IPS-18c (cell line): Measurements from ENCODE around the gene LINS1.

ENCODE experiments used
- H3K4me3 ChIP-seq: 2 replicates; pipeline ENCODE4 v1.7.0; 2013; ENCODE audit warnings: low read depth, mild to moderate bottlenecking, low read length, moderate library complexity; ENCODE audit not compliant: insufficient read depth
- H3K9me3 ChIP-seq: one replicate; pipeline ENCODE4 v1.6.1; 2013; ENCODE audit warnings: mild to moderate bottlenecking, low read length, moderate library complexity; ENCODE audit not compliant: control insufficient read depth, insufficient read depth

LINS1 gene

DNA sequence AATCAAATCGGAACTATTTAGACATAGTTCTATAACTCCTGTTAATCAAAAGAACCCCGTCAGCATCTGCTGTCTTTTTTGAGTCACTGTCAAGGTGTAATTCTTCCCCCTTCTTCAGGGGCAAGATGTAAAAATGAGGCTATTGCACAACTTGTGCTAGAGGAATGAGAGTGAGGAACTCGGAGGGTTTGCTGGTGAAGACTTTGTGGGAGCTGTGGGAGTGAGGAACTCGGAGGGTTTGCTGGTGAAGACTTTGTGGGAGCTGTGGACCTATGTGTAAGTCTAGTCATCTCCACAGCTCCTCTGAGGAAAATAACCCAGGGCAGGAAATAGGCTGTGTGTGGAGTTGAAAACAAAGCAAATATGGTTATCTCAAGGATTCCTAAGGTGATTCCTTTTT is 70.8 kb downstream of the LINS1 start:
- Histone ChIP-seq H3K4me3 (no peak overlapping the region), H3K9me3 (no peaks in the 10 kb centered on the region)

- Histone ChIP-seq H3K4me3 (no peak overlapping the region), H3K9me3 (no peaks in the 10 kb centered on the region)
These were observed 72.4 kb downstream of the LINS1 start for GRCh38 chr15:100529556-100529955.

DNA sequence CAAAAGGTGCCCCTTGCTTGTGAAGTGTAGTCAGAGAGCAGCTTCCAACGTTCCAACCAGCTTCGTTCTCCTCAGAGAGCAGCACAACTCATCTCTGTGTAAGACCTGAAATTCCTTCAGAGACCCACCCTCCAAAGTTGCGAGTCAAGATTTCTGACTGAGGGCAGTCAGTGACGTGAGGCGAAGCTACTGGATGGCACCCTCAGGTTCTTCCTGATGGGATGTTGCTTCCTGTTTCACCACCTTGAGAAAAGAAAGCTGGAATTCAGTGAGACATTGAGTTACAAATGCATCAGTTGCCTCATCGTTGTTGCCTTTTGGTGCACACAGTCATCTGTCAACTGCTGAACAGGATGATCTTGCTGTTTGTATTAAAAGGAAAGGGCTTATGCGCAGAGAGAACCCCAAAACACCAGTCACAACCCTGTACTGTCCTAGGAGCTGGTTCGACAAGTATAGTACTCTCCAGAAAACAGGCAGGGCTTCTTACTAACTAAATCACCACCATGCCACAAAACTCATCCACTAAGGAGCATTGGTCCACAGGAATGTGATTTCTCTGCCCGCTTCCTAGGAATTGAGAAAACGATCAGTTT is 73.1 kb downstream of the LINS1 start, which contains the start of gene CERS3:
Gene CERS3, minus strand, starts transcription at position 118 of the 596 bp plus-strand sequence. CDS start 27,101 bp downstream, outside the sequence.
- Histone ChIP-seq H3K9me3 (no peaks in the 10 kb centered on the region), H3K4me3 (no peak within 1 kb of the TSS)

DNA sequence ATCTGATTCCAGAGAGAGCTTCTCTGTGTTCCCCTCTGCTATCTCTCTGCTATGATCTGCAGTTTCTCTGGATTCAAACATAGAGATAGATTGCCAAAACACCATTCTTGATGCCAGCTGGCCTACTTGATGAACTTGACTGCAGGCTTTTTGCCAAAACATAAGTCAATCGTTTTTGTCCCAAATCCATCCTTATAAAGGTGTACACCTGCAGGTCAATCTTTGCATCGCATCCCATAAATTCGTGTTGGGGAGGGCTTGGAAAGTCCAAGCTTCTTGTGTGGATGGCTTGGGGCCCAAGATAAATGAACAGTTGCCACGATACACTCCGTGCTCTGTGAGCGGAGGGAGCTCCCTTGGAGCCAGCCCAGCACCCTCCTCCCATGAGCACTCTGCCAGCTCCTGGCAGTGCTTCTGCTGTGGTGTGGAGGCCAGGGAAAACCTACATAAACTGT is 75.9 kb downstream of the LINS1 start:
- Histone ChIP-seq H3K9me3 (no peaks in the 10 kb centered on the region), H3K4me3 (no peak overlapping the region)

GRCh38 chr15:100525436-100525835 is 76.5 kb downstream of the LINS1 start:
- Histone ChIP-seq H3K4me3 (no peak overlapping the region), H3K9me3 (no peaks in the 10 kb centered on the region)

- no peak overlapping the region for H3K4me3 ChIP-seq
- H3K9me3 ChIP-seq = peaks cover 2% of the 10 kb centered on the region
These were observed 77.7 kb downstream of the LINS1 start for GRCh38 chr15:100524326-100524725.

GRCh38 chr15:100521907-100522306 is 80.1 kb downstream of the LINS1 start:
- no peak overlapping the region for H3K4me3 ChIP-seq
- H3K9me3 ChIP-seq = peaks cover 2% of the 10 kb centered on the region

DNA sequence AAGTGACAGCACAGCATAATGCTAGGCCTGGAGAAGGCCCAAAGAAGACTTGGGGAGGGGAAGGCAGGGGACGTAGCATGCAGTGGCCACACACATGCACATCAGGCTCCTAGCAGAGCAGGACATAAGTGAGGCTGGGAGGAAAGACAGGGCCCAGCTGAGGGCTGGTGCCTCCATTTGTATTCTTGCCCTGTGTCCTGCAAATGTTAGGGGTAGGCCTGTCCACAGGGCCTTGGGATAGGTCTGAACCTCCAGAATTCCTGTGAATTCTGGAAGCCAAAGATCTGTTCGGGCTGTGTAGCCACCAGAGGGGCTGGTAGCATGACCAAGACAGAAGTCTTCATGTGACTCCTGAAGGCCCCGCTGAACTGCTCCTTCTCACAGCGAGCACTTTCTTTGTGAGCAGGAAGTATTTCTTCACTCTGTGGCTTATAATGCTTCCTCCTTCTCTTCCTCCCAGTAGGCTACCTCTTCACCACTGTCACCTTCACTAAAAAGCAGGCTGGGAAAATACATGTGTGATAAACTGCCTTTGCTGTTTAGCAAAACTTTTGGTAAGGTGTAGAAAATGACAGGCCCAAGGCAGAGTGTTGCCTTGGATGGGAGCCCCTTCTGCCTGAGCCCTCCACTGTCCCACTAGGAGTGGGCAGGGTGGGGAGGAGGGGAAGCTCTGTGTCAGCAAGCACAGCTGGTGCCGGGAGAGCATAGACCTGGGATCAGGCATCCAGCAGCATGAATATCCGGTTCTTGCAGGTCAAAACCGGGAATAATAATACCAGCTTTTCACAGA is 81.7 kb downstream of the LINS1 start:
- H3K4me3 ChIP-seq = no peak overlapping the region
- H3K9me3 ChIP-seq = peaks cover 2% of the 10 kb centered on the region

DNA sequence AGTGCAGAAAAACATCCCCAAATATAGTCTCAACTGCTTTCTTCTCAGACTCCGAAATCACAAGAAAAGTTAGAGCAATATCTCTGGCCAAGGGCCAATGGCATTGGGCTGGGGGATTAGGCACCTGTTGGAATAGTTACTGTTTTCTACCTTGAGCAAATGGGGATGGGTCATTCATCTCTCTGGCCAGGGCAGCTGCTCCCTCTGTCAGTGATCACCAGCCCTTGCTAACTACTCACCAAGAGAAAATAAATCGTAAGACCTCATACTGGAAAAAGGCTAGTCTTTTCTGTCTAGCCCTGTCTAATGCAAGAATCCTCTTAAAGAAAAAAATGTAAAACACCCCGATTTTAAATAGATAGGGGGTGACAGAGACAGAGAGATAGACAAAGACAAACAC is 84.1 kb downstream of the LINS1 start:
- peaks cover 2% of the 10 kb centered on the region for H3K9me3 ChIP-seq
- no peak overlapping the region for H3K4me3 ChIP-seq
